KMS-11 (cell line): ENCODE measurements around the gene MARF1.

Experiments used
- H2AFZ ChIP-seq: fragments of 200-600 bp; sonication (generic); 2 replicates; pipeline ENCODE4 v1.6.1; 2016; ENCODE audit warnings: antibody characterized with exemption, mixed run types, low read depth
- H3K27ac ChIP-seq: fragments of 200-600 bp; sonication (generic); 2 replicates; pipeline ENCODE4 v1.6.1; 2016; ENCODE audit warnings: mild to moderate bottlenecking, mixed run types
- H3K27me3 ChIP-seq: fragments of 200-600 bp; sonication (generic); 2 replicates; pipeline ENCODE4 v1.6.1; 2017; ENCODE audit warnings: mild to moderate bottlenecking, low read depth, mixed run types, moderate library complexity; ENCODE audit not compliant: insufficient read depth
- H3K36me3 ChIP-seq: fragments of 200-600 bp; sonication (generic); 2 replicates; pipeline ENCODE4 v1.6.1; 2017; ENCODE audit warnings: mild to moderate bottlenecking, mixed run types; ENCODE audit not compliant: insufficient read depth
- H3K4me1 ChIP-seq: fragments of 200-600 bp; sonication (generic); 2 replicates; pipeline ENCODE4 v1.6.1; 2016; ENCODE audit warnings: mild to moderate bottlenecking, low read depth, mixed run types; ENCODE audit not compliant: poor library complexity, severe bottlenecking
- H3K4me2 ChIP-seq: fragments of 200-600 bp; sonication (generic); 2 replicates; pipeline ENCODE4 v1.7.0; 2016; ENCODE audit warnings: mild to moderate bottlenecking, mixed run types
- H3K4me3 ChIP-seq: fragments of 200-600 bp; sonication (generic); IDR thresholded peaks from 2 replicates; pipeline ENCODE4 v1.6.1; 2017; ENCODE audit warnings: low read depth, low read length, mixed read lengths; ENCODE audit not compliant: insufficient read depth
- H3K79me2 ChIP-seq: fragments of 200-600 bp; sonication (generic); 2 replicates; pipeline ENCODE4 v1.6.1; 2016; ENCODE audit warnings: low read depth, mixed run types; ENCODE audit not compliant: insufficient read depth
- H3K9ac ChIP-seq: fragments of 200-600 bp; sonication (generic); 2 replicates; pipeline ENCODE4 v1.6.1; 2016; ENCODE audit warnings: mild to moderate bottlenecking, mixed run types
- H4K20me1 ChIP-seq: fragments of 200-600 bp; sonication (generic); 2 replicates; pipeline ENCODE4 v1.6.1; 2016; ENCODE audit warnings: mild to moderate bottlenecking, mixed run types; ENCODE audit not compliant: insufficient read depth
- TF ChIP-seq, protein P1 (sequence below): fragments of 200-600 bp; sonication (generic); conservative IDR thresholded peaks from 2 replicates; pipeline ENCODE4 v1.6.1; 2017; ENCODE audit warnings: low read depth, mild to moderate bottlenecking, antibody characterized with exemption, low read length, moderate library complexity, mixed read lengths

The MARF1 gene

DNA sequence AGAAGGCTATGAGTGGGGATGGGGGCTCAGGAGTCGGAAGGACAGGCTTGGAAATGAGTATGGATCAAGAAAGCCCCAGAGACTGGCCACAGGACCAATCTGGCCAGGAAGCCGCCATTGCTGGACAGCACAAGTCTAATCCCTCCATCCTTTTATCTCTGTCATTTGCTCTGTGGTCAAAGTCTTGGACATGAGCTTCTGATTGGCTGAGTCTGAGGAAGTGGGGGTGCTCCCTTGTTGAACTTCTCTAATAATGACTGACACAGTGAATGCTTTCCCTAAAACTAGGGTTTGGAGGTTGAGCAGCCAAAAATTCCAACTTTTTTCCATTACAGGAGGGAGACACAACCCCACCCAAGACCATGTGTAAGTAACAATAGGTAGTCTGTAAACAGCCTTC, 97.4 kb downstream of the MARF1 start:
- H3K9ac ChIP-seq, result no peak overlapping the region
- H3K4me2 ChIP-seq, result no peak overlapping the region
- H3K36me3 ChIP-seq, result no peaks in the 10 kb centered on the region
- TF ChIP-seq, protein P1, sequence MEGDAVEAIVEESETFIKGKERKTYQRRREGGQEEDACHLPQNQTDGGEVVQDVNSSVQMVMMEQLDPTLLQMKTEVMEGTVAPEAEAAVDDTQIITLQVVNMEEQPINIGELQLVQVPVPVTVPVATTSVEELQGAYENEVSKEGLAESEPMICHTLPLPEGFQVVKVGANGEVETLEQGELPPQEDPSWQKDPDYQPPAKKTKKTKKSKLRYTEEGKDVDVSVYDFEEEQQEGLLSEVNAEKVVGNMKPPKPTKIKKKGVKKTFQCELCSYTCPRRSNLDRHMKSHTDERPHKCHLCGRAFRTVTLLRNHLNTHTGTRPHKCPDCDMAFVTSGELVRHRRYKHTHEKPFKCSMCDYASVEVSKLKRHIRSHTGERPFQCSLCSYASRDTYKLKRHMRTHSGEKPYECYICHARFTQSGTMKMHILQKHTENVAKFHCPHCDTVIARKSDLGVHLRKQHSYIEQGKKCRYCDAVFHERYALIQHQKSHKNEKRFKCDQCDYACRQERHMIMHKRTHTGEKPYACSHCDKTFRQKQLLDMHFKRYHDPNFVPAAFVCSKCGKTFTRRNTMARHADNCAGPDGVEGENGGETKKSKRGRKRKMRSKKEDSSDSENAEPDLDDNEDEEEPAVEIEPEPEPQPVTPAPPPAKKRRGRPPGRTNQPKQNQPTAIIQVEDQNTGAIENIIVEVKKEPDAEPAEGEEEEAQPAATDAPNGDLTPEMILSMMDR, result no peak
- H2AFZ ChIP-seq, result no peak overlapping the region
- no peaks in the 10 kb centered on the region for H4K20me1 ChIP-seq
- no peaks in the 10 kb centered on the region for H3K27me3 ChIP-seq
- no peak overlapping the region for H3K4me3 ChIP-seq
- no peak overlapping the region for H3K27ac ChIP-seq
- H3K4me1 ChIP-seq, result no peaks in the 10 kb centered on the region
- no peaks in the 10 kb centered on the region for H3K79me2 ChIP-seq

GRCh38 chr16:15544405-15544804, 98.5 kb downstream of the MARF1 start:
- H4K20me1 ChIP-seq, result no peaks in the 10 kb centered on the region
- H3K9ac ChIP-seq, result no peak overlapping the region
- no peak overlapping the region for H3K27ac ChIP-seq
- H3K79me2 ChIP-seq, result no peaks in the 10 kb centered on the region
- H3K4me2 ChIP-seq, result no peak overlapping the region
- no peak overlapping the region for H2AFZ ChIP-seq
- no peaks in the 10 kb centered on the region for H3K27me3 ChIP-seq
- TF ChIP-seq, protein P1, result no peak
- no peaks in the 10 kb centered on the region for H3K4me1 ChIP-seq
- H3K36me3 ChIP-seq, result no peaks in the 10 kb centered on the region
- H3K4me3 ChIP-seq, result no peak overlapping the region
